NCI-H2227 (cell line): ENCODE measurements around the gene COL18A1.
A peak's percentile ranks its signal among the peaks of the same experiment; 100 is the strongest.
"Not testable (repeated sequence)": the region's sequence is repeated elsewhere in the genome, so short reads cannot be mapped to it uniquely, and the experiment has no call there.

ENCODE experiments used
- DNase-seq: peaks from one replicate; lab custom pipeline; 2025; ENCODE audit not compliant: unreplicated experiment; lab: John Stamatoyannopoulos, UW

COL18A1 gene

DNA sequence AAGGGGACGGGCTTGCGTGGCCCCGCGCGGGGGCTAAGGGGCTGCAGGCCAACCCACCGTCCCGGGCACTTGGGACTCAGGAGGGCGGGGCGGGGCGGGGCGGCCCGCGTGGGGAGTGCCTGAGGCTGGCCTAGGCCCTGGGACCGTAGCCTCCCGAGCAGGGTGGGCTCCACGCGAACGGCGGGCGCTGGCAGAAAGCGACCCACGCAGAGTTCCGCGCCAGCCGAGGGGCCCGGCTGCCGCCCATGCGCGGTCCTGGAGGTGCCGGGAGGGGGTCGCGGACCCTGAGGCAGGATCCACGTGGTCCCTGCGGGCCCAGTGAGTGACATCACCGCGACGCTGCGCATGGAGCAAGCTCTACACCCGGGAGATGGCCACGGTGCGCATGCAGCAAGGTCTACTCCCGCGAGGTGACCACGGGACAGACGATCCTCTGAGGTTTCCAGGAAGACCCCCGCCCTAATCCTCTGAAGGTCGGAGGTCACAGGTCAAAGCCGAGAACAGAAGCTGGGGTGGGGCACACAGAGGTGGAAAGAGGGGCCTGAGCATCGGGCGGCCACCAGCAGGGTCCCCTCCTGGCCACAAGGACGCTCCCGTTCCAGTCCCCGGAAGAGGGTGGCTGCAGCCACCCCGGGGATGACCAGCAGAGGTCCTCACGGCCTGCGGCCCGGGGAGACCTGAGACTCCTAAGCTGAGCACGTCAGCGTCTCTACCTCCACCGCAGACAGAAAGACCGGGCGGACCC, 150.8 kb downstream of the COL18A1 start:
- peak; percentile 92 for DNase-seq

DNA sequence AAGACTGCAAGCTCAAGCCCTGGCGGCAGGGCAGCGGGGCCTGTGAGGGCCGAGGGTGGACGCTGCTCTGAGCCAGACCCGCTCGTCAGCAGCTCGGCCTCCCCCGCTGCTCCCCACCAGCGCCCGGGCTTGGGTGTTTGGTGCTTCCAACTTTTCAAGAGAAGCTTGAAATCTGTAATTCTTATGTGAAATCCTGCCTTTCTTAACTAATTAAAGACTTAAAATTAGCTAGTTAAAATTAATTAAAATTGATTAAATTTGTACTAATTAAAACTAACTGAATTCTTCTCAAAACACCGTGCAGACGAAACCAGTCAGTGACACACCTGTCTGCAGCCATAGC, 151.3 kb downstream of the COL18A1 start:
- DNase-seq, result no peak

GRCh38 chr21:45556645-45557615, 152.0 kb downstream of the COL18A1 start:
- no peak for DNase-seq

DNA sequence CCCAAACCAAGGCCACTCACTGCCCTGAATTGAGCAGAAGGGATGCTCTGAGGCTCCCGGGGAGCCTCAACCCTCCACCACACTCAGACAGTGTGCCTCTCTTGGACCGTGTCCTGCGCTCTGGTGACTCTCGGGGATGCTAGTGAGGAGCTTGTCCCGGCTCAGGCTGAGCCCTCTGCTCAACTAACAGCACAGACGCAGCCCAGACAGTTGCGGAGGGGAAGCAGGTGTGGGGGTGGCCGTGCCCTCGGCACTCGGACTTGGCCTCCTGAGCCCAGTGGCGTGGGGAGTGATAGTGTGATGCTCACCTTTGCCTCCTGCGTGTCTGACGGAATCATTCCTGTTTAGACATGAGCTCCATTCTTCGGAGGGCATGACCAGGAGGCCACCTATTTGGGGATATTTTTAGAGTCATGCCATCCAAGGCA, 152.7 kb downstream of the COL18A1 start:
- no peak for DNase-seq

DNA sequence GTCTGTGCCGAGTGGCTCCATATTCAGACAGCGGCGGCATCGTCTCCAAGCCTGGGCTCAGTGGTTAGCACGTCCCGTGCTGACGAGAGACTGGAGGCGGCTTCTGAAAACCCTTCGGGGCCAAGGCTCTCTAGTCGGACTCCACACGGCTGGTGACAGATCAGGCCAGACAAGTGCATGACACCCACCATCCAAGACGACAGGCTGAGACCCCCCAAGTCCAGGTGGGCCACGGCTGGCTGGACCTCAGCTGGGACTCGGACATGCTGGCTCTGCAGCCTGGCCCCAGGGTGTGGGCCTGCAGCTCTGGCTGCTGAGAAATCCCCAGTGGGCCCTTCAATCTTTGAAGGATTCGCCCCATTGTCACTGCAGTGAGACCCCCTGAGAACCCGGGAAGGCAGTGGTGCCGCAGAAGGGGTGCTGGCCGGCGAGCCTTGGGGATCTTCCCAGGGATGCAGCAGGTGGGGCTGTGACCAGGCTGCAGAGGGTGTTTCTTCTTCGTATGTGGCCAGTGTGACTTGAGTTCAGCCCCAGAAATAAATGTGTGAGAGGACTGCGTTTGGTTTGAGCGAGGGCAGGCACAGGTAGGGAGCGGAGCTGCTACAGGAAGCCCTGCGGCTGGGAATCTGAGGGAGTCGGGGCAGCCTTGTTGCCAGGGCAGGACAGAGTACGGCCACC, 153.2 kb downstream of the COL18A1 start:
- no peak for DNase-seq

DNA sequence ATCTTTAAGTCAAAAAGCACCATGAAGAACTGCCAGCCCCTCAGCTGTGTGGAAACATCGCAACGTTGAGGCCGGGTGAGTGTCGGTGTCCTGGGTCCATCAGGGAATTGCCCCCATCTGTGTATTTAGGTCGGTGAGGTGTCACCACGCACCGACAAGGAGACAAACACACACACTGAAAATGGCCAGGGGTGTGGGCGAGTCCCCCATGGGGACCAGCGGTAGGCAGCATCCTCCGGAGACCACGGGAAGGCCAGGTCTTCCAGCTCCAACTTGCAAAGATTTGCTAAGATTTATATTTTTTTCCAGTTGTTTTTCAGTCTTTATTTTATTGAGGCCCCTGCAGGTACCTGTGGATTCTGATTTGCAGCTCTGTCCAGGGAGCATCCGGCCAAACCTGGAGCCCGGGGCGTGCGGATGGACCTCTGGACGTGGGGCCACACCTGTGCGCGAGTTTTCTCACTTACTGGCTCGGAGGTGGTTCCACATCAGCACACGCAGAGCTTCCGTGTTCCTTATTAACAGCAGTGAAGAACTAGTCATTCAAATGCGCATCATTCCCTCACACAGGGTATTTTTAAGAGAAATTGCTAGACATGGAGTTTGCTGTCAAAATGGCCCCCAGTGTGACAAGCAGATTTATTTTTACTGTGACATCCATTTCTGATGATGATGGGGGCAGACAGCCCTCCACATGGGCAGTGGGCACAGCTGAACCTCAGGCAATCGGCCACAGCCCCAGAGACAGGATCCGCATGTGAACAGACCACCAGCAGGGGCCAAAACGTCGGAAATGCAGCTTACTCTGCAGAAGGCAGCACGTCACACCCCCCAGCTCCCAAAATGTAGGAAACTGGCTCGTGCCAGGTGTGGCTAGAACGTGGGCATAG, 154.5 kb downstream of the COL18A1 start:
- DNase-seq, result no peak

- DNase-seq, result no peak
Observed at GRCh38 chr21:45560106-45561021, 155.4 kb downstream of the COL18A1 start.

- DNase-seq, result not testable (repeated sequence)
Observed at GRCh38 chr21:45561241-45561640, 156.3 kb downstream of the COL18A1 start.

DNA sequence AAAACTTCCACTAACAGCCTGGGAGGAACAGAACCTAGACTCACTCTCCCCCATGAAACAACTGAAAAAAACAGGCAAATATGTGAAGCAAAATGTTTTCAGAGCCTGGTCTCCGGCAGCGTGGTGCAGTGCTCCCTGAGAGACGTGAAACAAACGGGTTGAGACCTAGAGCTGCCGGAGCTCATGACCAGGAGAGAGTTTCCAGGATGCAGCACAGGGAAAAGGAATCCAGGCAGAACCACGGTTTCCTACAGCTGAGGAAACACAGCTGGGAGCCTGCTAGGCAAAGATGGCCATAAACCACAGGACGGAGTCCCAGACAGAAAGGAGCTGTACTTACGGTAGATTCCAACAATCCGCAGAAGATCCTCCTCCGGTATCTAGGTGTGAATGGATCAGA, 157.4 kb downstream of the COL18A1 start:
- no peak for DNase-seq

- no peak for DNase-seq
Observed at GRCh38 chr21:45562965-45563364, 158.0 kb downstream of the COL18A1 start.
